Upper lobe of left lung (tissue), 6 donors: ENCODE measurements around the gene PYHIN1. TPM values are rescaled to one million over a fixed set of nuclear protein-coding genes. Genes with fewer than 3 reads are reported as not detected.
A peak's percentile ranks its signal among the peaks of the same experiment; 100 is the strongest.
"Not testable (repeated sequence)": the region's sequence is repeated elsewhere in the genome, so short reads cannot be mapped to it uniquely, and the experiment has no call there.

Experiments used
- ATAC-seq, 2 donors: fragments of 200-7000 bp; cut with Tn5 transposase; one replicate each; pipeline ENCODE4 v1.9.1; 2022; ENCODE audit warnings: mild to moderate bottlenecking in 2 of 2, moderate library complexity in 2 of 2; ENCODE audit not compliant: low FRiP score in 2 of 2
- DNase-seq, 2 donors: peaks; one replicate each; pipeline ENCODE4 v3.0.0-alpha.2; 2019 to 2020
- H3K27ac ChIP-seq, 4 donors: fragments of 200-600 bp; sonication (generic); one replicate each; pipeline ENCODE4 v1.5.1; 2016 to 2019
- H3K27me3 ChIP-seq, 4 donors: fragments of 200-600 bp; sonication (generic); one replicate each; pipeline ENCODE4 v1.5.1; 2017 to 2019
- H3K36me3 ChIP-seq, 4 donors: fragments of 200-600 bp; sonication (generic); one replicate each; pipeline ENCODE4 v1.5.1; 2016 to 2019
- H3K4me1 ChIP-seq, 4 donors: fragments of 200-600 bp; sonication (generic); one replicate each; pipeline ENCODE4 v1.5.1; 2018 to 2019
- H3K4me3 ChIP-seq, 4 donors: fragments of 200-600 bp; sonication (generic); one replicate each; pipeline ENCODE4 v1.5.1; 2017 to 2019; ENCODE audit warnings: mild to moderate bottlenecking in 2 of 4, moderate library complexity in 1 of 4
- H3K9me3 ChIP-seq, 4 donors: fragments of 200-600 bp; sonication (generic); one replicate each; pipeline ENCODE4 v1.5.1; 2018 to 2019
- EP300 ChIP-seq, 4 donors: sonication (generic); formaldehyde crosslinking; IDR thresholded peaks; one replicate each; pipeline ENCODE4 v1.5.1; 2017; ENCODE audit warnings: antibody characterized with exemption in 4 of 4, control low read depth in 2 of 4
- POLR2A ChIP-seq, 4 donors: fragments of 450-650 bp; IDR thresholded peaks; one replicate each; pipeline ENCODE4 v1.5.1; 2016 to 2017; ENCODE audit warnings: antibody characterized with exemption in 4 of 4, mild to moderate bottlenecking in 2 of 4
- POLR2AphosphoS5 ChIP-seq, 2 donors: sonication (generic); formaldehyde crosslinking; IDR thresholded peaks; one replicate each; pipeline ENCODE4 v1.5.1; 2017; ENCODE audit warnings: antibody characterized with exemption in 2 of 2
- WGBS, 2 donors: methylation state at CpG; one replicate each; pipeline ENCODE4 v1.1.5; 2017 to 2018; 5-methylcytosine and 5-hydroxymethylcytosine counted together
- total RNA-seq, 6 donors: library from RNA; depleted of rRNA in 4 of 6; stranded (reverse); fragments of >200 nt in 4 of 6; gene quantifications; one replicate each; pipeline versions ENCODE4 v1.1.0 to v1.2.1, GENCODE V29; 2016 to 2021
- TF ChIP-seq, protein P1 (sequence below), 6 experiments: fragments of 450-650 bp in 4 of 6; fragments of 200-600 bp in 2 of 6; sonication (generic) in 2 of 6; IDR thresholded peaks; one replicate each; pipeline ENCODE4 v1.5.1; 2016 to 2019; ENCODE audit warnings: antibody characterized with exemption in 6 of 6
- donor health status: DM: no; HTN: no; CAD: no; lungs with moderate emphysema.
- donor health status: DM: no; HTN: yes; CAD: no; lungs with severe emphysema.

The PYHIN1 gene
- total RNA-seq, 6 donors from 2014 or later = 1.8 to 14.2 (median 5.6) TPM

DNA sequence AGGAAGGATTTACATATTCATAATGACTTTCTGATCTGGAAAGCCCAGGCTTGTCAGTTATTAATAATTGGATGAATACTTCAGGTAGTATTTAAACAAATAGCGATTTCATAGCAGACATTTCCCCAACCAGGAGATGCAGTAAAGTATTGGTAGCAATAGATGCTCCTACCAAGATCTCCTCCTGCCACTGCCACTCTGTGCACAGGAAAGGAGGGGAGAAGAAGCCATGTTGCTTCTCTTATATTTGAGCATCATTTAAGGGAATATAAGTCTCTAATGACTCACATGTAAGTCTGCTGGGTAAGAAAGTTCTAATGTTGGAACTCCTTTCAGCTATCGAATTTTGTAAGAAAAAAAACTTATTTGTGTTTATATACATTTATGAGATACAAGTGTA lies 77.9 kb downstream of the PYHIN1 start:
- Histone ChIP-seq H3K4me3 (peak overlapping the region in 3 of 4 donors; percentile 36 to 59 (median 55)), H3K27ac (peak overlapping the region; percentile 80 to 91 (median 87)), H3K27me3 (no peaks in the 10 kb centered on the region), H3K4me1 (peaks cover 33 to 53% (median 37%) of the 10 kb centered on the region in 4 donors), H3K9me3 (no peaks in the 10 kb centered on the region), H3K36me3 (no peaks in the 10 kb centered on the region)
- 40 to 45% methylated on average over 2 of the region's 2 CpGs for WGBS, 2 donors
- TF ChIP-seq EP300 (IDR thresholded peaks at IDR 0.05) = no peak
- TF ChIP-seq, protein P1, sequence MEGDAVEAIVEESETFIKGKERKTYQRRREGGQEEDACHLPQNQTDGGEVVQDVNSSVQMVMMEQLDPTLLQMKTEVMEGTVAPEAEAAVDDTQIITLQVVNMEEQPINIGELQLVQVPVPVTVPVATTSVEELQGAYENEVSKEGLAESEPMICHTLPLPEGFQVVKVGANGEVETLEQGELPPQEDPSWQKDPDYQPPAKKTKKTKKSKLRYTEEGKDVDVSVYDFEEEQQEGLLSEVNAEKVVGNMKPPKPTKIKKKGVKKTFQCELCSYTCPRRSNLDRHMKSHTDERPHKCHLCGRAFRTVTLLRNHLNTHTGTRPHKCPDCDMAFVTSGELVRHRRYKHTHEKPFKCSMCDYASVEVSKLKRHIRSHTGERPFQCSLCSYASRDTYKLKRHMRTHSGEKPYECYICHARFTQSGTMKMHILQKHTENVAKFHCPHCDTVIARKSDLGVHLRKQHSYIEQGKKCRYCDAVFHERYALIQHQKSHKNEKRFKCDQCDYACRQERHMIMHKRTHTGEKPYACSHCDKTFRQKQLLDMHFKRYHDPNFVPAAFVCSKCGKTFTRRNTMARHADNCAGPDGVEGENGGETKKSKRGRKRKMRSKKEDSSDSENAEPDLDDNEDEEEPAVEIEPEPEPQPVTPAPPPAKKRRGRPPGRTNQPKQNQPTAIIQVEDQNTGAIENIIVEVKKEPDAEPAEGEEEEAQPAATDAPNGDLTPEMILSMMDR (IDR thresholded peaks at IDR 0.05) = no peak
- no peak for TF ChIP-seq POLR2A (IDR thresholded peaks at IDR 0.05)
- no peak for TF ChIP-seq POLR2AphosphoS5 (IDR thresholded peaks at IDR 0.05)
- ATAC-seq (peak in 1 of 2 donors; percentile 18), DNase-seq (no peak)

DNA sequence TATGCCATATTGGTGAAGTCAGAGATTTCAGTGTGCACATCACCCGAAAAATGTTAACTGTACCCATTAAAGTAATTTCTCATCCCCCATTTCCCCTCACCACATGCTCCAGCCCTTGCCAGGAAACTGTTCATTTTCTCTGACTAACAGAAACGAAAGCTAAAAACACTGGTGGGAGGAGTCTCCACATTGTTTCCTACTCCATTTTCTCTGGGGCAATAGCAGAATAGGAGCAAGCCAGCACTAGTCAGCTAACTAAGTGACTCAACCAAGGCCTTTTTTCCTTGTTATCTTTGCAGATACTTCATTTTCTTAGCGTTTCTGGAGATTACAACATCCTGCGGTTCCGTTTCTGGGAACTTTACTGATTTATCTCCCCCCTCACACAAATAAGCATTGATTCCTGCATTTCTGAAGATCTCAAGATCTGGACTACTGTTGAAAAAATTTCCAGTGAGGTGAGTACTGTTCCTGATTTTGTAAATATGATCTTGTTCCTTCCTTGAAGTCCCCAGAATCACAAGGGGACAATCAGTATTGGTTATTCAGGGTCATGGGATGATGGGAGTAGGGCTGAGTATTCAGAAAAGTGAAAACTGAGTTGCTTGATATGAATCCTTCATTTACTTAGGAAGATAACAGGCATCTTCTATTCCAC lies 78.5 kb downstream of the PYHIN1 start, which contains the start of gene IFI16:
Gene IFI16 (plus strand): TSS at position 204 of the 658 bp plus-strand sequence. CDS start 4,774 bp downstream, outside the sequence.
- H3K27me3 ChIP-seq = no peaks in the 10 kb centered on the region
- H3K9me3 ChIP-seq = no peaks in the 10 kb centered on the region
- TF ChIP-seq POLR2A (IDR thresholded peaks at IDR 0.05) (peak in 3 of 4 donors; percentile 39 to 83 (median 79)), POLR2AphosphoS5 (IDR thresholded peaks at IDR 0.05) (peak; percentile 72 to 74), EP300 (IDR thresholded peaks at IDR 0.05) (peak in 2 of 4 donors; percentile 2 to 48)
- TF ChIP-seq, protein P1 (IDR thresholded peaks at IDR 0.05) = no peak
- DNase-seq = peak in 1 of 2 donors; percentile 57
- peak within 1 kb of the TSS; percentile 30 to 59 (median 46) for H3K4me3 ChIP-seq
- peaks cover 38 to 57% (median 42%) of the 10 kb centered on the region in 4 donors for H3K4me1 ChIP-seq
- peak within 1 kb of the TSS; percentile 80 to 91 (median 87) for H3K27ac ChIP-seq
- H3K36me3 ChIP-seq = no peaks in the 10 kb centered on the region
- 10 to 11% methylated on average over 5 of the region's 5 CpGs for WGBS, 2 donors
- ATAC-seq = peak; percentile 93 to 95

- no peaks in the 10 kb centered on the region for H3K9me3 ChIP-seq
- WGBS, 2 donors = 13 to 17% methylated on average over 5 of the region's 5 CpGs
- no peaks in the 10 kb centered on the region for H3K36me3 ChIP-seq
- DNase-seq (no peak), ATAC-seq (no peak)
- H3K4me3 ChIP-seq = peak overlapping the region; percentile 30 to 59 (median 46)
- peak overlapping the region; percentile 80 to 91 (median 87) for H3K27ac ChIP-seq
- no peaks in the 10 kb centered on the region for H3K27me3 ChIP-seq
- TF ChIP-seq POLR2AphosphoS5 (IDR thresholded peaks at IDR 0.05) (no peak), EP300 (IDR thresholded peaks at IDR 0.05) (no peak), POLR2A (IDR thresholded peaks at IDR 0.05) (no peak)
- TF ChIP-seq, protein P1 (IDR thresholded peaks at IDR 0.05) = no peak
- peaks cover 36 to 57% (median 44%) of the 10 kb centered on the region in 4 donors for H3K4me1 ChIP-seq
Observed at GRCh38 chr1:159010391-159010790, 79.0 kb downstream of the PYHIN1 start.

GRCh38 chr1:159011001-159011400 lies 79.6 kb downstream of the PYHIN1 start:
- H3K9me3 ChIP-seq, H3K36me3 ChIP-seq, ATAC-seq, H3K27me3 ChIP-seq, DNase-seq: not testable (repeated sequence)
- H3K4me1 ChIP-seq = peaks cover 34 to 57% (median 46%) of the 10 kb centered on the region in 4 donors
- peak in 1 of 4 donors; percentile 12 for TF ChIP-seq POLR2A (IDR thresholded peaks at IDR 0.05)
- peak overlapping the region; percentile 30 to 59 (median 46) for H3K4me3 ChIP-seq
- H3K27ac ChIP-seq = peak overlapping the region; percentile 80 to 91 (median 87)
- 26 to 28% methylated on average over 9 of the region's 9 CpGs for WGBS, 2 donors

DNA sequence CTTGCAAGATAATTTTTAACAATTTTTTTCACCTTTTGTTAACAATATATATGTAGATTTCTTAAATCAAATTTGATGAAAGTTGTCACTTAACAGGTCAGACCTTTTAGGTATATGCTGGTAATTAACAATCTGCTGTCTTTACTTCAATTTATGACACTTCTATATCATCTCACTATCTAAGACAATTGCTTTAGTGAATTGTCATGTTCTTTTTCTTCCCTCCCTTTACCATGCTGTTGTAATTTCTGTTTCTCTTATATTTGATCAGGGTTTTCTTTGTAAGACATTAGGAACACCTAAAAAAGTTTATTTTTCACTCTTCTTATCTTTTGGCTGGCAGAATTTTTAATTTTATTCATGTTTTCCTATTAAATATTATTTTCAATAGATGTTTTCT lies 80.4 kb downstream of the PYHIN1 start:
- DNase-seq = no peak
- Histone ChIP-seq H3K4me3 (peak overlapping the region; percentile 22 to 59 (median 46)), H3K4me1 (peaks cover 39 to 60% (median 50%) of the 10 kb centered on the region in 4 donors)

More for the DNA sequence above, 80.4 kb downstream of the PYHIN1 start:
- H3K27me3 ChIP-seq = no peaks in the 10 kb centered on the region
- TF ChIP-seq EP300 (IDR thresholded peaks at IDR 0.05) = no peak
- no peak for TF ChIP-seq POLR2A (IDR thresholded peaks at IDR 0.05)
- TF ChIP-seq POLR2AphosphoS5 (IDR thresholded peaks at IDR 0.05) = no peak
- TF ChIP-seq, protein P1 (IDR thresholded peaks at IDR 0.05) = no peak
- H3K36me3 ChIP-seq = peaks cover 2 to 10% (median 7%) of the 10 kb centered on the region in 4 donors
- no peaks in the 10 kb centered on the region for H3K9me3 ChIP-seq
- no peak for ATAC-seq
- H3K27ac ChIP-seq = peak overlapping the region; percentile 73 to 91 (median 84)
